Neural cell (in vitro differentiated cells): ENCODE results near the gene MRTFA.

Source experiments
- EP300 ChIP-seq: fragments of 450-650 bp; conservative IDR thresholded peaks from 2 replicates; pipeline ENCODE4 v1.6.1; 2014; ENCODE audit warnings: antibody characterized with exemption, mild to moderate bottlenecking, moderate library complexity; ENCODE audit not compliant: poor library complexity, severe bottlenecking
- EZH2 ChIP-seq: fragments of 200-600, 300-800 bp; shearing (Covaris generic), sonication (generic); IDR thresholded peaks from 2 replicates; pipeline ENCODE4 v1.6.1; 2014; ENCODE audit warnings: antibody characterized with exemption, low read length, borderline replicate concordance, mild to moderate bottlenecking; ENCODE audit not compliant: insufficient read depth, poor library complexity, severe bottlenecking
- MXI1 ChIP-seq: fragments of 450-650 bp; conservative IDR thresholded peaks from 2 replicates; pipeline ENCODE4 v1.6.1; 2014; ENCODE audit warnings: antibody characterized with exemption, mild to moderate bottlenecking; ENCODE audit not compliant: poor library complexity, severe bottlenecking
- POLR2AphosphoS5 ChIP-seq: IDR thresholded peaks from 2 replicates; pipeline ENCODE4 v1.6.1; 2012
- TF ChIP-seq, protein P1 (sequence below): fragments of 450-650 bp; IDR thresholded peaks from 2 replicates; pipeline ENCODE4 v1.5.1; 2014; ENCODE audit warnings: antibody characterized with exemption, mild to moderate bottlenecking, moderate library complexity; ENCODE audit not compliant: poor library complexity, severe bottlenecking

DNA sequence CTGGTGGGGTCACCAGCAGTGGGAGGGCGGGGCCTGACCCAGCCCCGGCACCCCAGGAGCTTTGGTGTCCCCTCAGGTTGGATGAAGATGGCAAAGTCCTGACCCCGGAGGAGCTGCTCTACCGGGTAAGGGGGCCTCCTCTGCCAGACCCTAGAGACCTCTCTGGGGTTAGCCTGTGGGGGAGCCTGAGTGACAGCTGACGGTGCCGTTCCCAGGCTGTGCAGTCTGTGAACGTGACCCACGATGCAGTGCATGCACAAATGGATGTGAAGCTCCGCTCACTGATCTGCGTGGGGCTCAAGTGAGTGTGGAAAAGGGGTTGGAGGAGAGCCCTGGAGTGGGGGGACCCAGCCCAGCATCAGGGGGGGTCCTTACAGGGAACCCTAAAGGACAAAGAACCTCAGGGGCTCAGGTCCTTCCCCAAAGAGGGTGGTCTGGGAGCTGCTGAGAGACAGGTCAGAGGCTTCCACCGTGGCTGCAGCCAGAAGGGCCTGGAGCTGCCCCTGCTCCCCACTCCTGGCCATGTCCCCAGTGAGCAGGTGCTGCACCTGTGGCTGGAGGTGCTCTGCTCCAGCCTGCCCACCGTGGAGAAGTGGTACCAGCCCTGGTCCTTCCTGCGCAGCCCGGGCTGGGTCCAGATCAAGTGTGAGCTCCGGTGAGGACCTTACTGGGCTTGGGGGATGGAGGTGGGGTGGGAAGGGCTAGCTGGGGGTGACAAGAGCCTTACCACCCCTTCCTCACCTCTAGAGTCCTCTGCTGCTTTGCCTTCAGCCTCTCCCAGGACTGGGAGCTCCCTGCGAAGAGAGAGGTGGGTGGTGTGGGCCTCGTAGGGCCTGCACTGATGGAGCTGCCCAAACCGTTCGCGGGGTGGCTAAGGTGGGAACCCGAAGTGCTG, 227.6 kb downstream of the MRTFA start:
- TF ChIP-seq POLR2AphosphoS5, result peak; percentile 7
- TF ChIP-seq, protein P1, sequence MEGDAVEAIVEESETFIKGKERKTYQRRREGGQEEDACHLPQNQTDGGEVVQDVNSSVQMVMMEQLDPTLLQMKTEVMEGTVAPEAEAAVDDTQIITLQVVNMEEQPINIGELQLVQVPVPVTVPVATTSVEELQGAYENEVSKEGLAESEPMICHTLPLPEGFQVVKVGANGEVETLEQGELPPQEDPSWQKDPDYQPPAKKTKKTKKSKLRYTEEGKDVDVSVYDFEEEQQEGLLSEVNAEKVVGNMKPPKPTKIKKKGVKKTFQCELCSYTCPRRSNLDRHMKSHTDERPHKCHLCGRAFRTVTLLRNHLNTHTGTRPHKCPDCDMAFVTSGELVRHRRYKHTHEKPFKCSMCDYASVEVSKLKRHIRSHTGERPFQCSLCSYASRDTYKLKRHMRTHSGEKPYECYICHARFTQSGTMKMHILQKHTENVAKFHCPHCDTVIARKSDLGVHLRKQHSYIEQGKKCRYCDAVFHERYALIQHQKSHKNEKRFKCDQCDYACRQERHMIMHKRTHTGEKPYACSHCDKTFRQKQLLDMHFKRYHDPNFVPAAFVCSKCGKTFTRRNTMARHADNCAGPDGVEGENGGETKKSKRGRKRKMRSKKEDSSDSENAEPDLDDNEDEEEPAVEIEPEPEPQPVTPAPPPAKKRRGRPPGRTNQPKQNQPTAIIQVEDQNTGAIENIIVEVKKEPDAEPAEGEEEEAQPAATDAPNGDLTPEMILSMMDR, result no peak
- no peak for TF ChIP-seq EP300
- no peak for TF ChIP-seq EZH2
- TF ChIP-seq MXI1, result no peak
